Measurements from ENCODE around the gene ERC2. TPM values are rescaled to one million over a fixed set of nuclear protein-coding genes. Genes with fewer than 3 reads are reported as not detected.
A peak's percentile ranks its signal among the peaks of the same experiment; 100 is the strongest.

The ERC2 gene
- total and polyA plus RNA-seq, 11 donors, result 0.16 to 3.8 (median 1.6) TPM

DNA sequence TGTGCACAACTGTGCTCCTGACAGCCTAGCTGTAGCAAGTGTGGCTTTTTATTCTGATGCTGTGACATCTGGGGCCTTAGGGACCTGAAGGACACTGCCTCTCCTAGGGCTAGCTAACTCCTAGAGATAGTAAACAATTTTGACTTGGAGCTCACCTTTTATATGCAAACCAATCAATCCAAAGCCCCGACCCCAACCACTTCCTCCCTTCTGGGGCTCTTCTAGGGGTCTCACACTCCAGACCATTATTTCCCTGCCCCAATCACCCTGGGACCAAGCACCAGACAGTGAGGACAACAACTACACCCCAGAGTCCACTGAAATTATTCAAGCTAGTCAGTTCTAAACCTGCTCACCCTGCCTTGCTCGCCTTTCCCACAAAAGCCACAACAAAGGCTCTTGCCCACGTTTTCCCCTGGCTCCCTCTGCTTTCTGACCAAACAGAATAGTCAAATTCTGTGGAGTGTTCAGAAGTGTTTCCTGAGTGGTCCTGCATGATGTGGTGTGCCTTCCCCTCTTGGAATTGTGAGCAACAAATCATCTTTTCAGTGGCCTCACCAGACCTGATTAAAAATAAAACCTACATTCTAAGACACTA is 897.0 kb downstream of the ERC2 start:
- Histone ChIP-seq H3K27ac (peak overlapping the region in 1 of 12 donors; percentile 22), H3K36me3 (no peaks in the 10 kb centered on the region), H3K27me3 (no peaks in the 10 kb centered on the region), H3K4me1 (peaks cover 0 to 19% (median 2%) of the 10 kb centered on the region in 12 donors), H3K4me3 (no peak overlapping the region), H3K9me3 (no peaks in the 10 kb centered on the region)
- intact Hi-C loops (cut with DNase I), result loop anchor here in 2 of 10 donors (5.0 to 10.0 kb wide), 2 partner anchors 84 to 143 kb away; partner anchors contain the start of gene WNT5A (in 1 of the 2)
- DNase-seq, result no peak
- ATAC-seq, result no peak
- TF ChIP-seq, protein P1, sequence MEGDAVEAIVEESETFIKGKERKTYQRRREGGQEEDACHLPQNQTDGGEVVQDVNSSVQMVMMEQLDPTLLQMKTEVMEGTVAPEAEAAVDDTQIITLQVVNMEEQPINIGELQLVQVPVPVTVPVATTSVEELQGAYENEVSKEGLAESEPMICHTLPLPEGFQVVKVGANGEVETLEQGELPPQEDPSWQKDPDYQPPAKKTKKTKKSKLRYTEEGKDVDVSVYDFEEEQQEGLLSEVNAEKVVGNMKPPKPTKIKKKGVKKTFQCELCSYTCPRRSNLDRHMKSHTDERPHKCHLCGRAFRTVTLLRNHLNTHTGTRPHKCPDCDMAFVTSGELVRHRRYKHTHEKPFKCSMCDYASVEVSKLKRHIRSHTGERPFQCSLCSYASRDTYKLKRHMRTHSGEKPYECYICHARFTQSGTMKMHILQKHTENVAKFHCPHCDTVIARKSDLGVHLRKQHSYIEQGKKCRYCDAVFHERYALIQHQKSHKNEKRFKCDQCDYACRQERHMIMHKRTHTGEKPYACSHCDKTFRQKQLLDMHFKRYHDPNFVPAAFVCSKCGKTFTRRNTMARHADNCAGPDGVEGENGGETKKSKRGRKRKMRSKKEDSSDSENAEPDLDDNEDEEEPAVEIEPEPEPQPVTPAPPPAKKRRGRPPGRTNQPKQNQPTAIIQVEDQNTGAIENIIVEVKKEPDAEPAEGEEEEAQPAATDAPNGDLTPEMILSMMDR (IDR thresholded peaks at IDR 0.05), result no peak
- no peak for TF ChIP-seq POLR2A (IDR thresholded peaks at IDR 0.05)
- 52 to 62% (median 56%) methylated on average over 3 of the region's 3 CpGs for WGBS, 4 donors

DNA sequence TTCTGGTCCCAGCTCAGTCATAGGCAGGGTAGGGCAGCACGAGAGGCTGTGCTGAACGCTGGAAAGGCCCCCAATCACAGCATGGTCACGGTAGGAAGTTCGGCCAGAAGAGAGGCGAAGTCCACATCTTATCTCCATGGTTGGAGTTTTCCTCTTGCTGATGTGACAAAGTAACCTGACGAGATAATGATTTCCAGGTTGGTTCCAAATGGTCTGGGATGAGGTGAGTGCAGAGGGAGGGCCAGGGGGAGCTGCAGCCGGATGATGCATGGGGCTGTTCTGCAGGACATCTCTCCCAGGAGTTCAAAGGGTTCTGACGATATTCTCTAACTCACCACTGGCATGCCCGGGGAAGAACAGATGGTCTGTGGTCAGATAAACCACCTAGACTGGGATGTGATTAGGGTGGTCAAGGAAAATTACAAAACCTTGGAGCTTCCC is 898.0 kb downstream of the ERC2 start:
- WGBS, 4 donors, result 76 to 82% (median 78%) methylated on average over 9 of the region's 9 CpGs
- no peaks in the 10 kb centered on the region for H3K36me3 ChIP-seq
- H3K27ac ChIP-seq, result no peak overlapping the region
- H3K4me3 ChIP-seq, result no peak overlapping the region
- no peaks in the 10 kb centered on the region for H3K9me3 ChIP-seq
- H3K27me3 ChIP-seq, result peaks cover 0 to 3% (median 0%) of the 10 kb centered on the region in 9 donors
- TF ChIP-seq POLR2A (IDR thresholded peaks at IDR 0.05), result no peak
- TF ChIP-seq, protein P1 (IDR thresholded peaks at IDR 0.05), result no peak
- no peak for ATAC-seq
- peaks cover 0 to 19% (median 2%) of the 10 kb centered on the region in 12 donors for H3K4me1 ChIP-seq
- intact Hi-C loops (cut with DNase I), result loop anchor here in 2 of 10 donors (5.0 to 10.0 kb wide), 2 partner anchors 83 to 145 kb away; partner anchors contain the start of gene WNT5A (in 1 of the 2)
- DNase-seq, result no peak

DNA sequence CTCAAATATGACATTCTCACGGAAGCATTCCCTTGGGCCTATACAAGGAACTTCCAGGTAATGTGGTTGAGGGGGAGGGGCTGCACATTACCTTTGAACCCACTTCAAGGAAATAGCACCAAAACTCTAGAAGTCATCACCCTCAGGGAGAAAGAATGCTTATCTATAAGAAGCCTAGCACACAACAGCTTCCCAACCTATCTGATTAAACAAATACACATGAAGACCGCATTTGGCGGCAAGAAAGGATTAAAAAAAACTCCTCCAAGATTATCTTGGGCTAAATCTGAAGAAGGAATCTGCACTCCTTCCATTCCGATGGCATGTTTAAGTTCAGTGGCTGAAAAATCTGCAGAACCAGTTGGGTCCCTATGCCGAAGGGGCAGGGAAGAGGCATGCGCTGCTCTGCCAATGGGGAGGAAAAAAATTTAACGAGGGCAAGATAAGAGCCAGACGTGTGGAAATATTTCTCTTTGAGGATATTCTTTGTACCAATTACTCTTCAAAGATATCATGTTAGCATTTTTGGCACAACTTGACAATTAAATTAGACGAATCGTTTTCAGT is 899.2 kb downstream of the ERC2 start:
- intact Hi-C loops (cut with DNase I), result no loop called here
- WGBS, 4 donors, result 56 to 62% (median 59%) methylated on average over 10 of the region's 10 CpGs
- no peaks in the 10 kb centered on the region for H3K36me3 ChIP-seq
- ATAC-seq, result no peak
- H3K4me3 ChIP-seq, result no peak overlapping the region
- no peak for DNase-seq
- H3K4me1 ChIP-seq, result peaks cover 0 to 19% (median 2%) of the 10 kb centered on the region in 12 donors
- no peak for TF ChIP-seq POLR2A (IDR thresholded peaks at IDR 0.05)
- TF ChIP-seq, protein P1 (IDR thresholded peaks at IDR 0.05), result no peak
- peaks cover 0 to 3% (median 0%) of the 10 kb centered on the region in 9 donors for H3K27me3 ChIP-seq
- no peak overlapping the region for H3K27ac ChIP-seq
- H3K9me3 ChIP-seq, result no peaks in the 10 kb centered on the region

DNA sequence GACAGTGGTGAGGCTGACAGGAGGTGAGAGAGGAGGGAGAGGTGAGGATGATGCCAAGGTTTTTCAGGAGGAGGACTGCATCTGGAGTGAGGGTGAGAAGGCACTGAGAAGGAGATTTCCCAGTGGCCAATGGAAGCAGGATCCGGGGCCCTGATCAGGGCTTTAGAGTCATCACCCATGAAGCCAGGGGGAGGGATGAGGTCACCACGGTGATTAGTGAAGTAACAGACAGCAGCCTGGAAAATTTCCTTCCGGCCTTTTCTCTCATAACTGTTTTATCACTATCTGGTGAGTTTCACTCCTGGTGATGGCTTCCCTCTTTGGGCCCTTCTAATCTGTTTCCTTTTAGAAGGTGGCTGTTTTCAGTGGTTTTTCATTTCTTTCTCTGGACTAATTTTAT is 900.7 kb downstream of the ERC2 start:
- Histone ChIP-seq H3K27me3 (peaks cover 0 to 3% (median 0%) of the 10 kb centered on the region in 9 donors), H3K4me3 (no peak overlapping the region), H3K27ac (no peak overlapping the region), H3K9me3 (no peaks in the 10 kb centered on the region), H3K36me3 (no peaks in the 10 kb centered on the region), H3K4me1 (peaks cover 0 to 19% (median 2%) of the 10 kb centered on the region in 12 donors)
- WGBS, 4 donors, result 66 to 73% (median 69%) methylated on average over 3 of the region's 3 CpGs
- DNase-seq, result no peak
- no peak for ATAC-seq
- intact Hi-C loops (cut with DNase I), result no loop called here
- TF ChIP-seq, protein P1 (IDR thresholded peaks at IDR 0.05), result no peak
- TF ChIP-seq POLR2A (IDR thresholded peaks at IDR 0.05), result no peak

All from heart left ventricle (tissue), 16 donors.